HEK293T (cell line): ENCODE measurements around the gene ISCU.

ENCODE experiments used
- ARNT ChIP-seq: fragments of 450-650 bp; IDR thresholded peaks from 2 replicates; pipeline ENCODE4 v1.6.1; 2017; ENCODE audit warnings: mild to moderate bottlenecking
- BHLHE40 ChIP-seq: fragments of 450-650 bp; IDR thresholded peaks from 2 replicates; pipeline ENCODE4 v1.6.1; 2016; ENCODE audit warnings: mild to moderate bottlenecking, moderate library complexity, borderline replicate concordance
- CTBP1 ChIP-seq: fragments of 450-650 bp; IDR thresholded peaks from 2 replicates; pipeline ENCODE4 v1.6.1; 2016; ENCODE audit warnings: borderline replicate concordance
- ELF4 ChIP-seq: fragments of 450-650 bp; IDR thresholded peaks from 2 replicates; pipeline ENCODE4 v1.6.1; 2017; ENCODE audit warnings: antibody characterized with exemption
- FOXK2 ChIP-seq: fragments of 450-650 bp; IDR thresholded peaks from 2 replicates; pipeline ENCODE4 v1.6.1; 2016; ENCODE audit warnings: mild to moderate bottlenecking
- FOXM1 ChIP-seq: fragments of 450-650 bp; IDR thresholded peaks from 2 replicates; pipeline ENCODE4 v1.6.1; 2017; ENCODE audit warnings: mild to moderate bottlenecking, borderline replicate concordance
- HDGF ChIP-seq: fragments of 450-650 bp; IDR thresholded peaks from 2 replicates; pipeline ENCODE4 v1.6.1; 2017; ENCODE audit warnings: antibody characterized with exemption, borderline replicate concordance
- SP1 ChIP-seq: fragments of 450-650 bp; IDR thresholded peaks from 2 replicates; pipeline ENCODE4 v1.6.1; 2017
- SUZ12 ChIP-seq: fragments of 450-650 bp; IDR thresholded peaks from 2 replicates; pipeline ENCODE4 v1.6.1; 2016; ENCODE audit warnings: mild to moderate bottlenecking
- TARDBP ChIP-seq: fragments of 450-650 bp; IDR thresholded peaks from 2 replicates; pipeline ENCODE4 v1.6.1; 2016

GRCh38 chr12:108576660-108577234, 14.4 kb downstream of the ISCU start:
- TF ChIP-seq ELF4 (no peak), SUZ12 (no peak), TARDBP (no peak), HDGF (no peak), BHLHE40 (no peak), SP1 (no peak), FOXM1 (no peak), ARNT (no peak), CTBP1 (no peak), FOXK2 (no peak)
